Activated CD4-positive, alpha-beta T cell treated with anti-CD3 and anti-CD28 coated beads, Interleukin-2, amount 50 U/mL, for 48 hours (primary cell): ENCODE measurements around the gene CDNF.
A peak's percentile ranks its signal among the peaks of the same experiment; 100 is the strongest.
"Not testable (repeated sequence)": the region's sequence is repeated elsewhere in the genome, so short reads cannot be mapped to it uniquely, and the experiment has no call there.

Source experiments
- DNase-seq, 2 experiments: peaks; one replicate each; pipeline ENCODE4 v3.0.0-alpha.2; 2020

Gene CDNF

DNA sequence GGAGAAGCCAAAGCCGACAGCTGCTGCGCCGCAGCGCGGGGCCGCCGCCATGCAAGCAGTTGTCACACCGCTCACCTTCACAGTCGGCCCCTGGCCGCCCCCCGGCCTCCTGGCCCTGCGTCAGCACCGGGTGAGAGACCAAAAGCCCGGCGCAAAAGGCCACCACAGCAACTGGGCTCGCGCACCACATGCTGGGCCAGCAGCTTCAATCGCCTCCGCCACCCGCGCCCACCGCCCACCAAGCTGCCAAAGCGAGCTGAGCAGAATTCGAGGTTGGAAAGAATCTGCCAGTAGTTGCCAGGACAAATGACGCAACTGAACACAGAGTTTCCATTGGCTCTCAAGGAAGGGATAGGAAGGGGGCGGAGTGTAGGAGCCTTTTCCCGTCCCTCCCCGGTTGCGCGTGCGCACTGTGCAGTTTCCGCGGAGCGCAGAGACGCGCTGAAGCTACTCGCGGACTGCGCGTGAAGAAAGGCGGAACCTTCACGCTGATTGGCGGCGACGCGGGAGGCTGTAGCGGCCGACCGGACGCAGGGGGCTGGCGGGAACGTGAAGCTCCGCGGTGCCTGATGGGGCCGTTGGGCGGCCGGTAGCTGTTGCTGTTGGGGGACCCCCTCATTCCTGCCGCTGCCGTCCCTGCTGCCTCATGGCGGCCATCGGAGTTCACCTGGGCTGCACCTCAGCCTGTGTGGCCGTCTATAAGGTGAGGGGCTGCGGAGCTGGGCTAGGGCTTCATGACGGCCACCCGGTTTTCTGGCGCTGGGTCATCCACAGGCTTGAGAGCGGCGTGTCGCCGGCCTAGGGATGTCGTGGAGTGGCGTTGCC is at the start of gene CDNF, which contains the start of the genes HSPA14 and MSANTD7:
TSS of gene CDNF (minus strand) at position 281 of the 825 bp plus-strand sequence. CDS start at position 190, 91 bp downstream.
TSS of gene HSPA14 (plus strand) at position 550 of the 825 bp plus-strand sequence. CDS start at position 647, 97 bp downstream.
TSS of gene MSANTD7 (plus strand) at position 550 of the 825 bp plus-strand sequence. CDS start 3,979 bp downstream, outside the sequence.
- DNase-seq, result peak; percentile 98 to 99

GRCh38 chr10:14884082-14884481 is 46.2 kb upstream of the CDNF start:
- no peak for DNase-seq

GRCh38 chr10:14880229-14880628 is 42.4 kb upstream of the CDNF start:
- no peak for DNase-seq

- no peak for DNase-seq
Measured at GRCh38 chr10:14879928-14880193, 42.0 kb upstream of the CDNF start.

GRCh38 chr10:14879124-14879927 is 41.5 kb upstream of the CDNF start:
- peak; percentile 49 to 61 for DNase-seq

DNA sequence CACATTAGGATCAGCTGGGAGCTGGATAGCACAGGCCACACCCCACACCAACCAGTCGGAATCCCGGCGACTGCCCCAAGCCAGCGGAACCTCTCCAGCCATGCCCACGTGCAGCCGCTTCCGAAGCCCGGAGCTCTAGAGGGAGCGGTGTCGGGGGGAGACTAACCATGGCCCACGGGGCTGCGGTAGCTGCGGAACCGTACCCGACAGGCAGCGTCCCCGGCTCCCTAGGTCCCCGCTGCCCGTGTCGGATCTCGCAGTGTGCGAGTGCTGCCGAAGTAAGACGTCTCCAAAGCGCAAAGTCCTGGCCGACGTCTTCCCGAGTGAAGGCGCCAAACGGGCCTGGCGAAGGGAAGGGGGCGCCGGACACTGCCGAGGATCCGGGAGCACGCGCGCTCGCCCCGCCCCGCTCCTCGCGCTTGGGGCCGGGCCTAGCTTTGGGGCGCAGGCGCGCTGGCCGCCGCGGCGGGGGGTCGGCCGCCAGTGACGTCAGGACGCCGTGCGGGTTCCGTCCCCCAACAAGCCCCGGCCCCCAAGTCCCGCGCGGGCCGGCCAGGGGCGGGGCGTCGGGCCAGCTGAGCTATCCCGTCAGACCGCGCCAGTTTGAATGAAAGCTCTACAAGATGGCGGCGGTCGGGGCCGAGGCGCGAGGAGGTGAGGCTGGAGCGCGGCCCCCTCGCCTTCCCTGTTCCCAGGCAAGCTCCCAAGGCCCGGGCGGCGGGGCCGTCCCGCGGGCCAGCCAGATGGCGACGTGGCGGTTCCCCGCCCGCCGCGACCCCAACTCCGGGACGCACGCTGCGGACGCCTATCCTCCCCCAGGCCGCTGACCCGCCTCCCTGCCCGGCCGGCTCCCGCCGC is 40.7 kb upstream of the CDNF start, which contains the start of gene SUV39H2:
TSS of gene SUV39H2 (plus strand) at position 601 of the 858 bp plus-strand sequence. CDS start at position 624, 23 bp downstream.
- DNase-seq, result peak; percentile 92 to 94

DNA sequence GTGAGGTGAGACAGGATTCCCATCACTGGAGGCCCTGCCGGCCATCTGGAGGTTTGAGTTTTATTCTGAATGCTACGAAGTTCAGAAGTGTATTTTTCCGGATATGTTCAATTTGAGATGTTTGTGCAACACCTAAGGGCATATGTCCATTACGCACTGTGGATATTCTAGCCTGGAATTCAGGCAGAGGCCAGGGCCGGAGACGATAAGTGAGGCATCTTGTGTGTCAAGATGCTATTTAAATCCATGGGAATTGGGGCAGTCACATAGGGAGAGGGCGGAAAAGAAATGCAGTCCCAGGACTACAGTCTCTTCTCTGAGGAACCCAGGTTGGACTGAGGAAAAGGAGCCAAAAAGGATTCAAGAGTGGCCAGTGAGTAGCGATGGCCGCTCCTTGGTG is 38.9 kb upstream of the CDNF start:
- DNase-seq, result no peak

GRCh38 chr10:14875941-14876340 is 38.1 kb upstream of the CDNF start:
- DNase-seq, result no peak

DNA sequence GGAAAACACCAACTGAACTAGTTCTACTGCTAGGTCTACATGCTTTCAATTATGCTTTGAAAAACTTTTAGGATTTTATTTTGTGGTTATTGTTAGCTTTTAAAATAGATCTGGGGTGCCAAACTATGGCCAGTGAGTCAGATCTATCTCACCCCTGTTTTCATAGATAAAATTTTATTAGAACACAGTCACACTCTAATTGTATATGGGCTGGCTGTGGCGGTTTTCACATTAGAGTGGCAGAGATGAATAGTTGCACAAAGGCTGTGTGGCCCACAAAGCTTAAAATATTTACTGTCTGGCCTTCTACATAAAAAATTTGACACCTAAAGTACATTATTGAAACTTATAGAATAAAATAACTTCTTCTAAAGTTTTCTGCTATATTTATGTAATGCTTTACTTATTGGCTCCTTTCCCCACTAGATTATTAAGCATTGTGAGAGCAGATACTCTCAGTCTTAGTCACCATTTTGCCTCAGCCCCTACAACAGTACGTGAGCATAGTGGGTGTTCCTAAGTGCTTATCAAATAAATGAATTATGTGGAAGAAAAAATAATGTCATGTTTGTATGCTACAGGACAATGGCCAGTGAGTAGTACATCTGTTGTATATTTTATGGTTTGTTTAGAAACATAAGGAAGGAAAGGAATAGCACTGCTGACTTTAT is 35.4 kb upstream of the CDNF start:
- DNase-seq, result no peak

DNA sequence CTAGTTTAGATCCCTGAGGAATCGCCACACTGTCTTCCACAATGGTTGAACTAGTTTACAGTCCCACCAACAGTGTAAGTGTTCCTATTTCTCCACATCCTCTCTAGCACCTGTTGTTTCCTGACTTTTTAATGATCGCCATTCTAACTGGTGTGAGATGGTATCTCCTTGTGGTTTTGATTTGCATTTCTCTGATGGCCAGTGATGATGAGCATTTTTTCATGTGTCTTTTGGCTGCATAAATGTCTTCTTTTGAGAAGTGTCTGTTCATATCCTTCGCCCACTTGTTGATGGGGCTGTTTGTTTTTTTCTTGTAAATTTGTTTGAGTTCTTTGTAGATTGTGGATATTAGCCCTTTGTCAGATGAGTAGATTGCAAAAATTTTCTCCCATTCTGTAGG is 27.0 kb upstream of the CDNF start:
- not testable (repeated sequence) for DNase-seq

DNA sequence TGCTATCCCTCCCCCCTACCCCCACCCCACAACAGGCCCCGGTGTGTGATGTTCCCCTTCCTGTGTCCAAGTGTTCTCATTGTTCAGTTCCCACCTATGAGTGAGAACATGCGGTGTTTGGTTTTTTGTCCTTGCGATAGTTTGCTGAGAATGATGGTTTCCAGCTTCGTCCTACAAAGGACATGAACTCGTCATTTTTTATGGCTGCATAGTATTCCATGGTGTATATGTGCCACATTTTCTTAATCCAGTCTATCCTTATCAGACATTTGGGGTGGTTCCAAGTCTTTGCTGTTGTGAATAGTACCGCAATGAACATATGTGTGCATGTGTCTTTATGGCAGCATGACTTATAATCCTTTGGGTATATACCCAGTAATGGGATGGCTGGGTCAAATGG is 26.6 kb upstream of the CDNF start:
- DNase-seq, result not testable (repeated sequence)

- DNase-seq, result no peak
Measured at GRCh38 chr10:14860791-14861190, 23.0 kb upstream of the CDNF start.

- no peak for DNase-seq
Measured at GRCh38 chr10:14859775-14860174, 21.9 kb upstream of the CDNF start.

DNA sequence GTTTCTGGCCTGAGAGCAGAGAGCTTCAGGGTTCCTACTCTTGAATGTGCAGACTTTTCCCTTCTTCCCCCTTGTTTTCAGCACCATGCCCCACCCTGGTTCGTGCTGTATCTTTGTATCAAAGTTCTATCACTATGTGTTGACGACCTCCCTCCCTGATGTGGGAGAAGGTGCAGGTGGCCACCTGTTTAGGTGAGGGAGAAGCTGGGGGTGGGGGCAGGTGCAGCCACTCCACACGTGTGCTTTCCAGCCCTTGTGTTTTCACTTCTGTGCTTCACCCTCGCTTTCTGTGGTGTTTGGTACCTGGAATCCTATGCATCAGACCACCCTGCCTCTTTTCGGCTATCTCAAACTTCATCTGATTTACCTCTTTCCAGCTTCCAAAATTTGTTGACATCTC is 21.2 kb upstream of the CDNF start:
- no peak for DNase-seq

GRCh38 chr10:14858338-14858960 is 20.6 kb upstream of the CDNF start:
- no peak for DNase-seq

GRCh38 chr10:14855453-14855852 is 17.6 kb upstream of the CDNF start:
- no peak for DNase-seq

GRCh38 chr10:14852236-14852635 is 14.4 kb upstream of the CDNF start:
- DNase-seq, result no peak

DNA sequence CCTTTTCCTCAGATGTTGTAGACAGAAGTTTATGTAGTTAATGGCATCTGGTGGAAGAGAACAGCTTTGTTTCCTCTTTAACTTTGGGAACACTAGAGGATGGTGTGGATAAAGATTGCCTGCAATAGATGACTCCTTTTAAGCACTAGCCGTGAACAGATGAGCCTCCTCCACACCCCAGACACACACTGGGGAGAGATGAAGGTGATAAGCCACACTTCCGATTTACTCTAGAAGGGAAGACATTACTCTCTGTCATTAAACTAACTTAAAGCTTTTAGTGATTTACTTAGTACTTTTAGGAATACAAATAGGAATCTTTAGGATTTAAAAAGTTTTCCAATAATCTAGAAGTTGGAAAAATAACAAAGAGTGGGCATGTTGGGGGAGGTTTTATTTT is 7.1 kb upstream of the CDNF start:
- no peak for DNase-seq

GRCh38 chr10:14843327-14843988 is 5.6 kb upstream of the CDNF start:
- DNase-seq, result no peak

DNA sequence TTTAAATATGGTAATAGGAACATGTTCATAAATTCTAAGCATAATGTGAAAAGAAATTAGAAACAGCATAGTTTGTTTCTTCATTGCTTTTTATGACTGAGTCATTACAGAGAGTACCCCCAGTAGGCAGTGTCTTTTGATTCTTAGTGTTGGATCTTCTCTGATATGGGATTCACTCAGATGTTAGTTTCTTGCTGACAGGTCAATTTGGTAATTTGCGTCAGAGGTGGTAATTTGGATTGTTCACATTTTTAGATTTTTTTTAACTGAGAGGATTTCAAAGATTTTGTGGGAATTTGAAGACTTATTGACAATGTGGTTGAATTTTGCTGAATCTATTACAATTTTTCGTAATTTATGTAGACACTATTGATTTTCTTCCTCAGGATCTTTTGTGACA is 2.3 kb upstream of the CDNF start:
- DNase-seq, result no peak

DNA sequence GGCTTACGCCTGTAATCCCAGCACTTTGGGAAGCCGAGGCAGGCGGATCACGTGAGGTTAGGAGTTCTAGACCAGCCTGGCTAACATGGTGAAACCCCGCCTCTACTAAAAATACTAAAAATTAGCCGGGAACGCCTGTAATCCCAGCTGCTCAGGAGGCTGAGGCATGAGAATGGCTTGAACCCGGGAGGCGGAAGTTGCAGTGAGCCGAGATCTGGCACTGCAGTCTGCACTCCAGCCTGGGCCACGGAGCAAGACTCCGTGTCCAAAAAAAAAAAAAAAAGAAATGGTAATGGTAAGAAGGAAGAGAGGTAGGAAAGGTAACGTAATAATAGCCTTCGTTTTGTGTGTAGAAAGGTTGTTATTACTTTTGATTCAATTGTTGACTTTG is 1.5 kb upstream of the CDNF start:
- peak; percentile 9 to 12 for DNase-seq
